ENCODE data around the gene ADCY1.

Gene ADCY1

DNA sequence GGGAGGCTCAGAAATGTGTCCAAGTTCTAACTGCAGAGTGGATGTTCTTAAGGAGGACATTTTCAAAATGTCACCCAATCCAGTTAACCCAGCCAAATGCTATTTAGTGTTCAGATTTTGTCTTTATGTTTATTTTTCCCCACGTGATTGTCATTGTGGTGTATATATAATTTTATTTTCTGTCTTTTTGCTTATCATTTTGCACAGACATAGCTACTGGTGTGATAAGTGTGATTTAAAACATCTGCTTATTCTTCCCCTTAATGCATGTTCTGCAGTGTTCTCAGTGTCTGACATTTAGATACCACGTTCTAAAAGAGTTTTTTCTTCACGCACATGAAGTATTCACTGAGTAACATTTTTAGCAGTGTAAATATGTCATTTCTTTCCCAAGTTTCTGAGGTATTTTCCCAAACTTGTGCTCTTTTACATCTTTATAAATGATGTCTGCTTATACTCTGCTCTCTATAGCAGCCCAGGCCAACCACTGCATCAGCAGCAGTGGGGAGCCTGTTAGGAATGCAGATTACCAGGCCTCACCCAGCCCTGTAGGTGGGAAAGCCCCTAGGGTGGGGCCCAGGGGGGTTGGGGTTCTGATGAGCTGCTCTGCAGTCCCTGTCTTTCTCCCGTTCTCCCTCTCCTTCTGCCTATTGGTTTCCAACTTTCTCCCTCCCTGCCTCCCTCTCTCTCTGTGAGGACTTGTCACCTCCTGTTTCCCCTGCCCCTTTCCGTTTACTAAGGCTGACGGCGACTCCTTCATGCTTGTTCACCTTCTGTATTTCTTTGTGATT is 20.8 kb downstream of the ADCY1 start:
- no peak for DNase-seq

DNA sequence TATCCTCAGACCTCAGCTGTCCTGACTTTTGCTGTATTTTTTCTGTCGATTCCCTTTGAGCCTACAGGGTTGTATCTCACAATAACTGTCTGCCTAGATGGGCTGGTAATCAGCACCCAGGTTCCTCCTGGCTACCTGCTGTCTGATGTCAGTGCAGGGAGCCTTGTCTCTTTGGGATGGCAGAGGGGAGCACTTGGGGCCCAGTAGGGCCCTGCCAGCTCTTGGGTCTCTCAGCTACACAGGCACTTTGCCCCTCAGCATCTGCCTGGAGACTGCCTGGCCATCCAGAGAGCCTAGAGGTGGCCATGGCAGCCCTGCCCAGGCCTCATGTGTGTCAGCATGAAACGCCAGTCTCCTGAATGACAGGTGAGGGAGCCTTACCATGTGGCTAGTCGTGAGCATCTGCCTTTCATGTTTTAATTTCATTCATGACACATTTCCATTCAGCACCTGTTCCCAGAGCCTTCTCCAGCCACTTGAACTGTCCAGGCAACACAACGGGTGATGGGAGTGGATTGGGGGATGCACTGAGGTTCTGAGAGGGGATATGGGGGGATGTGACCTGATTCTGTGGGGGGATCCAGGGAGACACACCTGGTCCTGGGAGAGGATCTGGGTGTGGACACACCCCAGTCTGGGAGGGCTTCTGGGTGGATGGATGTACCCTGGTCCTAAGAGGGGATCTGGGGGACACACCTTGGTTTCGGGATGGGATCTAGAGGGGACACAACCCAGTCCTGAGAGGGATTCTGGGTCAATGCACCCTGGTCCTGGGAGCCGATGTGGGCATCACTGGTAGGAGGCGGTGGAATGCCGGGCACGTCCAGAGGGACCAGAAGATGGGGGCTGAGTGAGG is 21.9 kb downstream of the ADCY1 start:
- no peak for DNase-seq

DNA sequence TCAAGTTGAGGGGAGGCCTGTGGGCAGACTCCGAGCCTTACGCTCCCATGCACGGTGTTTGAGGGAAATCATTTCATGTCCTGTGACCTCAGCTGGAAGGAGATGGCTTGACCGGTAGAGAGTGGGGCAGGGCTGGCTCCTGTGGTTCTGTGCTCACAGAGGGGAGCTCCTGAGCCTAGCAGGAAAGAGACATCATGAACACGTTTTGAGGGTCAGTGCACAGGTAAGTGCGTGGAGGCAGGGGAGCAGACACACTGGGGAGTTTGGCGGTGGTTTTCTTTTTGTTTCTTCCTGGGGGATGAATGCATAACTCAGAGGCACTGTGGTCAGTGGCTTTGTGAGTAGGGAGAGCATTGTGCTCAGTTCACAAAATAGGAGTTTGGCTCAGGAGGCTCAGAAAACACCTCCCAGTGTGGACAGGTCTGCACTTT is 22.5 kb downstream of the ADCY1 start:
- DNase-seq: no peak

DNA sequence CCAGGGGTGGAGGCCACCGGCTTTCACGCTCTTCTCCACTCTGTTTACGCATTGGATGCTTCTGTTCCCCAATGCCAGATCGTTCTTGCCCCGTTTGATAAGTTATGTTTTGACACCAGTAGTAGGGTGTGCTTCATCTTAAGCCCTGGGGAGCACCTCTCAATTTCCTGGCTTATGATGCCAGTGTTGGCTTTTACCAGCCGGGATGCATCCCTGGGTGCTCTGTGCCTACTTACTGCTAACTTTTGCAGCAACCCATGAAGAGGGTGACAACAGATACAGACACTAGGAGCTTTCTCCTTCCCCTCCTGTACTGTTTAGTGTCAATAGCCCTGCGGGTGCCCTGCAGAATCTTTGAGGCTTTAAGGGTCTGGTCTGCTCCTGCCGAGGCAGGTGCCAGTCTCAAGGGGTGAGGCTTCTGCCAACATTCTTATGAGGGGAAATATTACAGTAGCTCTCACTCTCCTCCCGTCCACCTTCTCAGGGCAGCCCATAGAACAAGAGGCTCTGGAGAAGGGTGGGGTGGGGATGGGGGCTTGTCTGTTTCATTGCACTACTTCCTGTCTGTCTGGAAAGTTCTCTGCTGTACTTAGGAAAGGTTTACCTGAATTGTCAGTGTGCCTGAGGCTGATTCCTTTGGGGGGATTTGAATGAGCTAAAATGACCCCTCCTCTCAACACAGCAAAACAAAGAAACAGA is 23.3 kb downstream of the ADCY1 start:
- DNase-seq: no peak

DNA sequence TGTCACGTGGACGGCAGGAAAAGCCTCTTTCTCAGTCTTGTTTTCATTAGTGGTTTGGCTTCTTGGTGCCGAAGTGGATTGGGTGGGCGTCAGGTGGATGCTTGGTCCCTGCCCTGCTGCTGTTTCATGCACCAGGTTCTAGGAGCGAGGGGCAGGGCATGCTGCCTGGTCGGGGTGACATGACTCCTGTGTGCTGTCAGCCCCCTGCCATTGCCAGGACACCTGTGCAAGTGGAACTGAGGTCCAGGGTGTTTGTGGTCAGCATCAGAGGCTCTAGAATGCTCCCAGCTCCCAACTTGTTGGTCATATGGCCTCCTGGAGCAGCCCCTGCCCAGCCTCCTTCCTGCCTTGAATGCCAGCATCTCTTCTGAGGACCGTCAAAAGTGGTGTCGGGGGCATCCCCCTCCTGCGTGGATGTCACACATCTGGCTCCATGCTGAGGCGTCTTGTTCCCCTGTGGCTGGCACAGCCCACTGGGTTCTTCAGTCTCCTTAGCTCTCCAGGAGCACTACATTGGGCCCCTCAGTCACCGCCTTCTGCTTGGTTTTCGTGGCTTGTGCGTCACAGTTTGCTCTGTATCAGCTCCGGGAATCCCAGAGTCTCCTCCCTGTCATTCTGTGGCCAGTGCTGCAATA is 24.8 kb downstream of the ADCY1 start:
- no peak for DNase-seq

DNA sequence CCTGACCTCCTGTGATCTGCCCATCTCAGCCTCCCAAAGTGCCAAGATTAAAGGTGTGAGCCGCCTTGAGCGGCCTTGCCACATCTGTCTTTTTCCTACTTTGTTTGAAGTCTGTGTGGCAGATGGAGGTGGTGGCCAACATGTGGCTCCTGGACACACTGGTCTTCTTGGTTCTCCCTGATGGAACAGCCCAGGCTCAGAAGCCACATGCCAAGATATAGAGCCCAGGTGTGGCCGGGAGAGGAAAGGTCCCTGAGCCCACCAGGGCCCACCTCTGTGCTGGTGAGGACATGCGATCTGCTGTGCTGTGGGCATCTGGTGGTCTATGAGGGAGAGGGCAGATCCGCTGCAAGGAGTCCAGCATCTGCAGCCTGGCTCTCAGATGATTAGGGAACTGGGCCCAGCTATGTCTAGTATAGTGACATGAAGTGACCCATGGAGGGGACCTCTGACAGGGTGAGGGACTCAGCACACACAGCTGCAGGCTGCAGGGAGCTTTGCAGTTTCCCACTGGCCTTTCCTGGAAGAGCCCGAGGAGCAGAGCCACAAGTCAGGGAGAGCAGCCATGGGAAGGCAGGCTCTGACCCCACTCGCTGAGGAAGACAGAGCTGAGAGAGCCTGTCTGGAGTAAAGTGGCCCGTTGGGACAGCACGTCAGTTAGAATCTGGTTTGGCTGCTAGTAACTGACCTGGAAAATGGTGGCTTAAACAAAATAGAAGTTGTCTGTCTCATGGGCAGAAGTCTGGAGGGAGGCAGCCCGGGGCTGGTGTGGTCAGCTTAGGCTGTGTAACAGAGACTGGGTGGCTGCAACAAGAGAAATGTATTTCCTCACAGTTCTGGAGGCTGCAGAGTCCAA is 25.9 kb downstream of the ADCY1 start:
- DNase-seq: no peak

DNA sequence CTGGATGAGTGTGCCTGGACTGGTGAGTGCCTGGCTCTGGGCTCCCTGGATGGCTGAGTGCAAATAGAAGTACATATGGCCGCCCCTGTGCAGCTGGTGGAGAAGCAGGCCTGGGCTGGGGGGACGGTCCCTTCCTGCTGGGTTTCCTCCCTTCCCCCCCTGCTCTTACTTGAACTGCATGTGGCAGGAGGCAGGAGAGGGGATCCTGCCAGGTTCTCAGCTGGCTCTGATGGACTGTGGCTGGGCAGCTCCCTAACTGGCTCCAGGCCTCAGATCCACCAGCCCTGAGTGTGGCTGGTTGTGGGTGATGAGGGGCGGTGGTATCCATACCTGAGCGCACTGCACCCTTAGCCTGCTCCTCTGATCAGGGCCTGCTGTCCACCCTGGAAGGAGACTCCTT is 26.9 kb downstream of the ADCY1 start:
- no peak for DNase-seq

DNA sequence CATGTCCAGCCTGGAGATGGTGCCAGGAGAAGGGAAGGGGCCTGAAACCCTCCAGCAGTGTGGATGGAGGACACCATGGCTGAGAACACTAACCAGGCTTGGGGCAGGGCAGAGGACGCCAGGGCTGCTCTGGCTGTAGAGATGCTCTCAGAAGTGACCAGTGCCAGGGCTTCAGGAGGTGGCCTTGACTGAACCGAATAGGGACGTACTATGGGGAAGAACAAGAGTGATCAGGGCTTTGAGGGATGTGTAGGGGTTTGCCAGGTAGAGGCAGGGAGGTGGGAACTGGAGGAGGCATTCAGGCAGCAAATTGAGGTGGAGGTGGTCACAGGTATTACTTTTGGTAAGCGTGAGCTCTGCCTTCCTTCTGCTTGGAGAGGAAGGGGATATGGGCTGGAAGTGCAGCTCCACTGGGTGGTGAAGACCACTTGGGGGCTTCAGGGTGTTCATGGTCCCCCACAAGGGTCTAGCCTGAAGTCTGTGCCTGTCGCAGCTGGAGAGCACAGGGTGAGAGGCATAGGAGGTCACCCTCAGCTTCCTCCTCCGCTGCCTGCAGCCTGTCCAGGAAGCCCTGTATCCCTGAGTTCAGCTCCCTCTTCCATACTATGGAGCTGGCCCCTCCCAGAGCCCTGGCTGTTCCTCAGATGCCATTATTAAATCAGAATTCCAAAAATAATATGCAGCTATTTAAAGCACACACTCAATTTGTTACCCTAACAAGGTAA is 27.8 kb downstream of the ADCY1 start:
- no peak for DNase-seq

DNA sequence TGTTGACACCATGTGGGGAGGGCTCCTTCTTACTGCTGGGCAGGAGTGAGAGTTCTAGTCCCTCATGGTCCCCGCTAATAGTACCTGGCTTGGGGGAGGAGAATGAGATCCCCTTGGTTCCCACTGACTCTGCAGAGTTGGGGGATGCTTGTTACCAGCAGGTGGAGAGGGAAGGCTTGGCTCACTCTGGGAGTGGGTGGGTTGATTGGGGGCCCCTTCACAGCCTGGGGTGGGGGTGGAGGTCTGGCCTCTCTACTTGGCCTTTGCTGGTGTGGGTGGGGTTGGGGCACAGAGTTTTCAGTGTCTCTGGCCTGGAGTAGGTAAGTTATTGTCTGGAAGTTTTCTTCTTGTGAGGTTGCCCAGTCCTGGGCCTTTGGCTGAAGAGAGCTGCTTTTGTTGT is 31.9 kb downstream of the ADCY1 start:
- DNase-seq: no peak

DNA sequence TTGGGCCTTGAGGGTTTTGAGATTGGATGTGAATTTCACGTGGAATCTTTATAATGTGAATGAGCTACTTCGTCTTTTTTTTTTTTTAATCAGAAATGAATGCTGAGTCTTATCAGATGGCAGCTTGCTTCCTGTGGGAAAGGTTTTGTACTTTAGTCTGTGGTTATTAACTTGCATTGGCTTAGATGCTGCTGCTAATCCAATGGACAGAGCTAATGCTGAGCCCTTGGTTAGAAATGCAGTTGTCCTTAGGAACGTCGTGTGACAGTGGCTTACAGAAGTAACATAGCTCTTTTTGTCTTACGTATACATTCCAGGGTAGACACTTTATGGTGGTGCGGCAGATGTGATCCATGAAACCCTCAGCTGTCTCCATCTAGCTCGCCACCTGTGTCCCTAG is 32.8 kb downstream of the ADCY1 start:
- DNase-seq: no peak

DNA sequence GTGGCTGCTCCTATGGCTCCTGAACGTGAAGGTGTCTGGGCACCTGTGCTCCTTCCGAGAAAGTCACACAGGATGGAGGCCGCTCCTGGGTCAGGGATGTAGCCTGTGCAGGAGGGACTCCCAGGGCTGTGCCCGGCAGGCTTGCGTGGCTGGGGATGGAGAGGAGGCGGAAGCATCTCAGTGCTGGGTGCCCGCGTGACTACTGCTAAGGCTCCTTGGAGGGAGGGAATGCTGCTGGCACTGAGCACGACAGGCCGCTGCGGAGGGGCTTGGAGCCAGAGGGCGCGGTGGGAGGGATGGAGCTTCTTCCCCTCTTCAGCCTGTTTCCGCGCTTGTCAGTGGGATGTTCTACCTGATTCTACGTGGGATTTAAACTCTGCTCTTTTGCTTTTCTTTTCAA is 35.0 kb downstream of the ADCY1 start:
- no peak for DNase-seq

DNA sequence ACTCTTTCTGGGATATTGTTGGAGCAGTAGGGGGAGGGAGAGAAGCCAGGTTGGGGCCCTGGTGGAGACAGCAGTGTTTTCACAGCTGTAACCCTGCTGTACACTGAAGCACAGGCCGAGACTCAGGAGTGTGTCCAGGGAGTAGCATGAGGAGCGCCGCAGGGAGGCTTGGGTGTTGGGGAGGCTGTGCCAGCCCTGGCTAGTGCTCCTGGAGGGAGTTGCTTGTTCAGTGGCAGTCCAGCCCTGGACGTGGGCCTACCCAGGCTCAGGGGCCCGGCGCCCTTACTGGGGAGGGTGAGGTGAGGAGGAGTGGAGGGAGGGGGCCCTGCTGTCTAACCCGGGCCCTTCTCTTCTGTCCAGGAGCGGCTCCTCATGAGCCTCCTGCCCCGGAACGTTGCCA is 35.9 kb downstream of the ADCY1 start:
- no peak for DNase-seq

DNA sequence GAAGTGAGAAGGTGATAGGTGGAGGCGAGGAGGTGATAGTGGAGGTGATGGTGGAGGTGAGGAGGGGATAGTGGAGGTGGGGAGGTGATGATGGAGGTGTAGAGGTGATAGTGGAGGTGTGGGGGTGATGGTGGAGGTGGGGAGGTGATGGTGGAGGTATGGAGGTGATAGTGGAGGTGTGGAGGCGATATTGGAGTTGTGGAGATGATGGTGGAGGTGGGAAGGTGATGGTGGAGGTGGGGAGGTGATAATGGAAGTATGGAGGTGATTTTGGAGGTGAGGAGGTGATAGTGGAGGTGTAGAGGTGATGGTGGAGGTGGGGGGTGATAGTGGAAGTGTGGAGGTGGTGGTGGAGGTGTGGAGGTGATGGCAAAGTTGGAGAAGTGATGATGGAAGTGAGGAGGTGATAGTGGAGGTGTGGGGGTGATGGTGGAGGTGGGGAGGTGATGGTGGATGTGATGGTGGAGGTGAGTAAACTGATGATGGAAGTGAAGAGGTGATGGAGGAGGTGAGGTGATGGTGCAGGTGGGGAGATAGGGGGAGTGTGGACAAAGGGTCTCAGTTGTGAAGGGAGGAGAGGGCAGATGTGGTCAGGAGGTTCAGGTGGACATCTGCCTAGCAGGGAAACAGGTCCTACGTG is 36.6 kb downstream of the ADCY1 start:
- DNase-seq: no peak

DNA sequence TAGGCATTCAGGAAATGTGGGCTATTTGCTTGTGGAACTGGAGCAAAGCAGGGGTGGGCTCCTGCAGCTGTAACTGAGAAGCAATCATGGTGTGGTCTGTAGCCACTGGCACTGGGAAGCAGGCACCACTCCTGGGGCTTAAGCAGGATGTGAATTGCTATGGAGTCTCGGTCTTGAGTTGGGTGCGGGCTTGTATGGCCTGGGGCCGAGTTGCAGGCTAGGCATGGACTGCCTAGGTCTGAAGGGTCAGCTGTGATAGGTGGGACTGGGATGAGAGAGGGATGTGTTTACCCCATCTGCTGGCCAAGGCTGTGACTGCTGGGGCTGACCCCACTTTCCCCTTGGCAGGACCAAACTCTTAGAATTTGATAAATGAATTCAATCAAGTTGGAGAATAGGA is 43.0 kb downstream of the ADCY1 start:
- DNase-seq: no peak

DNA sequence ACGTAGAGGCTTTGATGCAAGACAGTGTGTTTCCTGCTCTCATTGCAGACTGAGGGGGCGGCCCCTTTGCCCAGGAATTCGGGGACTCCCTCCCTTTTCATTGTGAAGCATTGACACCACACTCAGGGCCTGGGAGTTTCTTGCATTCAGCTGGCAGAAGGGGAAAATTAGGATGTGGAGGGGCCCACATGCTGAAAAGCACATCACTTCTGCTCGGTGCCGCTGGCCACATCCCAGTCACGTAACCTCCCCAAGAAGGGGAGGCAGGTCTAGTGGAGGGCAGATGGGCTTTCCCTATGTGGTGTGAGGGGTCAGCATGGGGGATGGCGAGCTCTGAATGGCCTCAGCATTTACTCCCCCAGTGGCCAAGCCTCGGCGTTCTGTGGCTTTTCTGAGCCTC is 47.9 kb downstream of the ADCY1 start:
- no peak for DNase-seq

DNA sequence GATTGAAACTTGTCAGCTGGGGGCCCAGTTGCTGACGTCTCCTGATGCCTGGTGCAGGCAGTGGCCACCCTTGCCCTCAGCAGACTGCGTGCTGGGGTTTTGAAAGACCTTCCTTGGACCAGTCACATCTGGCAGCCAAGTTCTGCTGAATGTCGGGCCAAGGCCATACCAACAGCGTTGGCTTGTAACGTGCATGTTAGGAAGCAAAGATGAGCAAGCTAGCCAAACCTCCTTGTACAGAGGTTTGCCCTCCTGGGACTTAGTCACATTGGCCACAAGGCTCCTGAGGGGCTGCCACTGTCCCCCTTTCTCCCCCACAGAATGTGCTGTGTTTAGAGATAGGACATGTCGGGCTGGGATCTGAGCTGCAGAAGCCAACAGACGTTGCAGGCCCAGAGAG is 49.0 kb downstream of the ADCY1 start:
- DNase-seq: no peak

DNA sequence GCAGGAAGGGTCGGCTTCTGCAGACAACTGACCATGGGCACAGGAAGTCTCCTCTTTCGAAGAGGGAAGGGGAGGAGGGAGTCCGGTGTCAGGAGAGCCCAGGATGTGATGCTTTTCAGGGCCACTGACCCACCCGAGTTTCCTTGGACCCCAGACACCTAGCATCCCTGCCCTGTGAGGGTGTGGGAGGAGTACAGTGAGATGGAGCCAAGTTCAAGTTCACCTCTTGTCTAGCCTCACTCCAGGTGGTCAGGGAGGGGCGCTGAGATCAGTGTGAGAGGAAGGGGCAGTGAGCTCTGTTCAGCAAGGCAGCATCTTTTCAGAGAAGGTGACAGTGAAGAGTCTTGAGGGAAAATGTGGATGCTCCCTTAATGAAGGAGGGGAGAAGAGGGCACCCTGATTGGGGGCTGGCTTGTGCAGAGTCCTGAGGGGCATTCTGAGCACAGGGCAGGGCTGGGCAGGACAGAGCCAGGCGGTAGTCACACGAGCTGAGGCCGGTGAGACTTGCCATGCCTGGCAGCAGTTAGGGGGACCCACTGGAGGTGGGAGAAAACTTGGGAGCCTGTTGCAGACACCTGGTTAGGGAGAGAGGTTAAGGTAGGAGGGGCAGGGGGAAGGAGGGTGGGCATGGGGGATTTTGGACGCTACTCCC is 49.7 kb downstream of the ADCY1 start:
- no peak for DNase-seq

DNA sequence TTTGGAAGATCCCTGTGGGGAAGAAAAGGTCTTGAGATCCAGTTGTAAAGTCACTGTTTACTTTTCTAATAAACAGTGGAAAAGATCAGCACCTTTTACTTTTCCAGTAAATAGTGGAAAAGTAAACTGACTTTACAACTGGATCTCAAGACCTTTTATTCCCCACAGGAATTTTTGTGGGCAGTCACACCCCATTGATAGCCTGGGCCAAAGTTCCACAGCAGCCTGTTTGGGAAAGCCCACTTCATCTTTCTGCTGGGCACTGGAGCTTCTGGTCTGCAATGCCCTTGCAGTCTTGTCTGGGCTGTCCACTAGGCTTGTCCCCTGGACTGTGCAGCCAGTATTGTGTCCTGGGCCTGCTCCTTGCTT is 50.2 kb downstream of the ADCY1 start:
- no peak for DNase-seq

DNA sequence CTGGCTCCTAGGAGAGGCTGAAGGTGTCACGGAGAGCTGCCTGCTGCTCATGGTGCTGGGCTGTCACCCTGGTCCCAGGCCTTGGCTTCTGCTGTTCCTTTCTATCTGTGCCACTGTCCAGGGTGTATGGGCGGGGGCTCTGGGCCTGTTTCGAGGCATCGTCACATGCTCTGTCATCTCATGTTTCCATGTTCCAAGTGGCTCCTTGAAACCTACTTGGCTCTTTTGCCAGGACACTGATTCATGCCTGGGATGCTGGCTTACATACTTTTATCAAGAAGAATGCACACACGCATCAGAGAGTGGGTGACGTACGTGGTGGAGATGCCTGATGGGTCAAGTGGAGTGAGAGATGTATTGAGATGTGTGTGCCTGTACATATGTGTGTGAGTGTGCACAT is 50.9 kb downstream of the ADCY1 start:
- DNase-seq: no peak

DNA sequence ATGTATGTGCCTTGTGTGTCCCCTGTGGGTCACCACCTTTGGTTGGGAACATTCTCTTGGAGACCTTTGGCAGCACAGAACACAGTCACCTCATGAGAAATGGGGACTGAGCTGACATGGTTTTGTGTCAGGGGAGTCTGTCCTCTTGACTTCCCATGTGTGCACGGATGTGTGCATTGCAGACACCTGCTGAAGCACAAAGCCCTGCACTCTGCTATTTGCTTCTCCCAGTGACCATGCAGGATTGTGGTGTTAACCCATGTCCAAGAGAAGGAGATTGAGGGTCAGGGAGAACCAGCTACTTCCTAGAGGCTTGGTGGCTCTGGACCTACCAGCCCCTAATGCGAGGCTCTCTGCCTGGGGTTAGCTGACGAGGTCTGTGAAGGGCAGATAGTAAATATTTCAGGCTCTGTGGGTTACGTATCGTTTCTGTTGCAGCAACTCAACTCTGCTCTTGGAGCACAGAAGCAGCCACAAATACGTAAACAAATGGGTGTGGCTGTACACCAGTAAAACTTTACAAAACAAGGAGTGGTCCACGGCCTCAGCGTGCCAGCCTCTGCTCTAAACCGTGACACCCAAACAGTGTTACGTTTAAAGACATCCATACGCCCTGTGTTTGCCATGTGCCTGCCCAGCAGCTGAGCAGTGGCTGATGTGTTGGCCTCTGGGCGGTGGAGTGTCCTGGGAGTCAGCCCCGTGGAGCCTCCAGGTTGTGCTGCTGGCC is 51.7 kb downstream of the ADCY1 start:
- no peak for DNase-seq
